ENCODE measurements around the gene VGLL4. TPM values are rescaled to one million over a fixed set of nuclear protein-coding genes. Genes with fewer than 3 reads are reported as not detected.
"Not testable (repeated sequence)": the region's sequence is repeated elsewhere in the genome, so short reads cannot be mapped to it uniquely, and the experiment has no call there.

VGLL4 gene
- total and polyA plus RNA-seq, 2 of the 4 experiments (the other 2 are of a cell fraction): 26.2 to 35.4 TPM

DNA sequence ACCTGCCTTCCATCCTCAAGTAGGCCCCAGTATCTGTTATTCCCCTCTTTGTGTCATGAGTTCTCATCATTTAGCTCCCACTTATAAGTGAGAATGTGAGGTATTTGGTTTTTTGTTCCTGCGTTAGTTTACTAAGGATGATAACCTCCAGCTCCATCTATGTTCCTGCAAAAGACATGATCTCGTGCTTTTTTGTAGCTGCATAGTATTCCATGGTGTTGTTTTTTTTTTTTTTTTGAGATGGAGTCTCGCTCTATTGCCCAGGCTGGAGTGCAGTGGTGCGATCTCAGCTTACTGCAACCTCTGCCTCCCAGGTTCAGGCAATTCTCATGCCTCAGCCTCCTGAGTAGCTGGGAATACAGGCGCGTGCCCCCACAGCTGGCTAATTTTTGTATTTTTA lies 41.3 kb upstream of the VGLL4 start:
- H3K4me2 ChIP-seq (ENCODE audit: low read depth, low read length); POLR2A ChIA-PET (ENCODE audit: unreplicated experiment); H2AK5ac ChIP-seq (ENCODE audit: low read depth, low read length); H3K4me1 ChIP-seq (ENCODE audit: control insufficient read depth, insufficient read depth, low read length); H3K9ac ChIP-seq (ENCODE audit: low read depth, low read length); H3K14ac ChIP-seq (replicated peaks; ENCODE audit: low read depth, low read length); H4K5ac ChIP-seq (ENCODE audit: low read depth, low read length); H3K4ac ChIP-seq (ENCODE audit: low read depth, low read length); DNase-seq; H2BK20ac ChIP-seq (ENCODE audit: low read depth, low read length); H3K79me1 ChIP-seq (ENCODE audit: low read depth in 1 of 2, low read length in 2 of 2); intact Hi-C loops (cut with micrococcal nuclease); H3K18ac ChIP-seq (ENCODE audit: low read depth, low read length); H2BK5ac ChIP-seq (ENCODE audit: low read depth, low read length, poor library complexity, severe bottlenecking); ATAC-seq (ENCODE audit: low read depth); dilution Hi-C loops (cut with HindIII; ENCODE audit: low sequenced_read_pairs, unreplicated experiment); H3K27me3 ChIP-seq (ENCODE audit: control insufficient read depth, insufficient read depth, low read length); BruUV-seq (replicated peaks); H3K9me1 ChIP-seq (ENCODE audit: insufficient read depth, low read length); H4K8ac ChIP-seq (ENCODE audit: low read depth in 2 of 2, low read length in 2 of 2); H3K9me3 ChIP-seq (ENCODE audit: control insufficient read depth, insufficient read depth, low read length); H2BK15ac ChIP-seq (ENCODE audit: low read depth, low read length); H2BK120ac ChIP-seq (ENCODE audit: low read depth, low read length); H3K36me3 ChIP-seq (ENCODE audit: control insufficient read depth, insufficient read depth, low read length); H3K23ac ChIP-seq (ENCODE audit: low read depth, low read length); H3K56ac ChIP-seq (ENCODE audit: extremely low read depth, insufficient read depth, low read length); H4K91ac ChIP-seq (ENCODE audit: insufficient read depth, low read depth, low read length); H3K4me3 ChIP-seq (ENCODE audit: insufficient read depth, low read depth, low read length); H4K20me1 ChIP-seq (ENCODE audit: insufficient read depth, low read length); in situ Hi-C loops (cut with MboI; ENCODE audit: low sequenced_read_pairs); H2AK9ac ChIP-seq (replicated peaks; ENCODE audit: low read depth, low read length, poor library complexity); H3K27ac ChIP-seq (ENCODE audit: insufficient read depth, low read length); H2AFZ ChIP-seq (replicated peaks; ENCODE audit: low read length, poor library complexity): not testable (repeated sequence)
- CTCF ChIA-PET: interaction anchor here (0.7 to 1.4 kb wide), 2 partner anchors 15 to 119 kb away, joined by 3 read pairs; no protein-coding TSS in a partner anchor
- WGBS, 2 experiments (ENCODE audit: extremely low coverage in 2 of 2, insufficient read length in 1 of 2): no CpG with 5 or more reads among the region's 6 CpGs

Data from IMR-90 (cell line).